HG02798 (cell line): ENCODE measurements around the gene CACTIN.

ENCODE experiments used
- ATAC-seq: cut with Tn5 transposase; IDR thresholded peaks from one replicate; pipeline ENCODE4 v1.9.1; 2021; ENCODE audit warnings: mild to moderate bottlenecking; ENCODE audit not compliant: unreplicated experiment, poor library complexity

Gene CACTIN

GRCh38 chr19:3664879-3665642 lies 38.5 kb upstream of the CACTIN start:
- ATAC-seq = no peak

- ATAC-seq = no peak
Measured at GRCh38 chr19:3663838-3664237, 37.2 kb upstream of the CACTIN start.

DNA sequence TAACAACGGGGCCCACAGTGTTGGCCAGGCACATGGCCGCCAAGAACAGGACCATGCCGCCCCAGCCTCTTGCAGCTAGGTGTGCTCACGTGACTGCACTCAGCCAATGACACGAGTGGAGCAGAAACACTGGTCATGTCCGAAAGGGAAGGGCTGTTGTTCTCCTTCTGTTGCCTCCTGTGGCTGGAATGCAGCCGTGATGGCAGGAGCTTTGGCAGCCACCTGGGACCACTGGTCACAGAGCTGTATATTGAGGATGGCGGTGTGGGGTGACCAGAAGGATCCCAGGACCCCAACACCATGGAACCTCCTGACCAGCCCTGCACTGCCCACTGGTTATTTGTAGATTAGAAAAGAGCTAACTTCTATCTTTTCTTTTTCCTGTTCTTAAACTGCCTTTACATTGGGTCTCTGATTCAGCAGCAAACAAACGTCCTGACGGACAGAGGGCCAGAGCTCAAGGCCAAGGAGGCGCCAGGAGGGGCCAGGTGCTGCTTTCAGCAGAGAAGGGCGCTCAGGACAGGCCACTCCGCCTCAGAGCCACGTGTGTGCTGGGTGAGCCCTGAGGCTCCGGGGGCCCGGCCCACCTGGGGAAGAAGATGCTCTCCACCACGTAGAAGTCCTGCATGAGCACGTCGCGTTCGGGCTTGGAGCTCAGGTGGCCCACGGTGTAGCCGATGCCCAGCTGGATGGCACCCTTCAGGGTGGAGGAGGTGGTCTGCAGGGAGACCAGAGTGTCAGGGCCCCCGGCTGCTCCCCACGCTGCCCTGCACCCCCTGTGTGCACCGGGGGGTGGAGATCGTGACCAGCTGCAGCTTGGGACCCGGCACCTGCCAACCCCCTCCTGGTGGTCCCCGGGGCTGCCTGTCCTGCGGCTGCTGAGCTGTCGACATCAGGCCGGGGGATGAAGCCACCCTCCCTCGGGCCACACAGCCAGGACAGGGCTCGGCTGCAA lies 35.0 kb upstream of the CACTIN start:
- ATAC-seq = no peak

DNA sequence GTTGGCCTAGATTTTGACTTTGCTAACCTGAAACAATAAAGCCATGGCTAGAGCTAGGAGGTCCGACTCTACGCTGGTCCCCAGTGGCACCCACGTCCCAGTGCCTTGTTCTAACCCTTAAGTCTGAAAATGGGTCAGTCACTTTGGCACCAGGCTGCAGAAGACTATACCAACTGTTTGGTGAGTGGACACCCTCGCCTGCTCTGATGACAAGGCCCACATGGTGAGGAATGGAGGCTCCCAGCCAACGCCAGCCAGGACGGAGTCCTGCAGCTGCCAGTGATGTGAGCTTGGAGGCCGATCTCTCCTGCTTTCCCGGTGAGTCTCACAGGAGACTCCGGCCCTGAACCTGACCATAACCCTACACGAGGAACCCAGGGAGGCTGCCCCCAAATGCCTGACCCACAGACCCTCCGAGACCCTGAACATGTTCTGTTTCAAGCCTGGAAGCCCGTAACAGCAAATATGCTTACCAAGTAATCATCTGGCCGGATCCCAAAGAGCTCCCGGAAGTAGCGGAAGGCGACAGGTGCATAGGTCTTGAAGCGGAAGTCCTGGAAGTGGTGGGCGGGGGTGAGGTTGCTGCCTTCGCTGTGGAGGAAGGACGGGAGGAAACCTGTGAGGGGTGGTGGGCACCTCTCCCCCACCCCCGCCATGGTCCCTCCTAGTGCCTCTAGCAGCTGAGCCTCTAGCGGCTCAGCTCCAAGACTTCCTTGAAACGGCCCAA lies 34.1 kb upstream of the CACTIN start:
- ATAC-seq = no peak

DNA sequence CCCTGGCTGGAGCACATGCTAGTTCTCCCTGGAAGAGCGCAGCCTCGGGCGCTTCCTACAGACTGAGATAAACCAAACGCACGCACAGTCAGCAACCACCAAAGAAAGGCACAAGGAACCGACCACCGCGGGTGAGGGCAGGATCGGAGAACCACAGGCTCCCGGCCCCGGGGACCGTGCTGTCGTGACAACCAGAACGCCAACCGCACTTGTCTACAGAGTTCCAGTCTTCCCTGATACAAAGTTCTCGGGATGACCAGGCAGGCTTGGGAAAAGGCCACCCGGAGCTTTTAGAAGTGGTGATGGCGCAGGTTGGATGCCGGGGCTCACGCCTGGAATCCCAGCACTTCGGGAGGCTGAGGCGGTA lies 33.1 kb upstream of the CACTIN start:
- no peak for ATAC-seq

DNA sequence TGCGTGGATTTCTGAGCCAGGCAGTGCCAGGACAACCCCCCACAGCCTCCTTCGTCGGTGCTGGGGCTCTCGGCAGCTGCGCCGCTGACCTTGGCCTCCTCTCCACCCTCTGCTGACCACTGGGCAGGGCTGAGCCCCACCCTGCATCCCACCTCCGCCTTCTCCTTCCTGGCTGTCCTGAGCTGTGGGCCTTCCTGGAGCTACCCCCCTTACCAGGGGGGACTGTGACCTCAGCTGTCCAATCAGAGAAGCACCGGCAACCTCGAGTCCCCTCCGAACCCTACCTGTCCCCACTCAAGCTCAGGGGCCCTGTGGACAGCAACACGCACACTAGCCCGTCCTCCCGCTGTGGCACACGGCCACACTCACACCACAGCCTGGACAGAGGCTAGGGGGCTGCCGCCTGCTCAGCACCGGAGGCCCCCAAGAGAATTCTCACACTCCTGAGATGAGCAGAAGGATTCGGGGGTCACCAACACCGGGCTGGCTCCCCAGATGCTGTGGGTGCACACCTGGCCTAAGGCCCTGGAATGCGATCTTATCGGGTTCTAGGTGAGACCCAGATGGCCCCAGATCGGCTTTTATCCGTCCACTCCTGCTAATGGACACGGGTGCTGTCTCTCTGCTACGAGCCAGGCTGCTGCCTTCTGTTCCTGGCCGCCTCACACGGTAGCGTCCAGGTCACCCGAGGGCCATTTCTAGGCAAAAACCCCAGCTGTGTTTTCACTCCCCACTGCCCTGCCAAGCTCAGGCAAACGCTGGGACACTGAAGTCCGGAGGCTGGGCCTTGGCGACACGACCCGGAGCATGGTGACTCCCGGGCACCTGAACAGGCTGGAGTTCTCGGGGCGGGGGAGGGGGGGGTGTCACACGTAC lies 32.5 kb upstream of the CACTIN start:
- ATAC-seq = no peak

- ATAC-seq = no peak
Measured at GRCh38 chr19:3658004-3658869, 31.6 kb upstream of the CACTIN start.

GRCh38 chr19:3657395-3657769 lies 30.8 kb upstream of the CACTIN start:
- no peak for ATAC-seq

DNA sequence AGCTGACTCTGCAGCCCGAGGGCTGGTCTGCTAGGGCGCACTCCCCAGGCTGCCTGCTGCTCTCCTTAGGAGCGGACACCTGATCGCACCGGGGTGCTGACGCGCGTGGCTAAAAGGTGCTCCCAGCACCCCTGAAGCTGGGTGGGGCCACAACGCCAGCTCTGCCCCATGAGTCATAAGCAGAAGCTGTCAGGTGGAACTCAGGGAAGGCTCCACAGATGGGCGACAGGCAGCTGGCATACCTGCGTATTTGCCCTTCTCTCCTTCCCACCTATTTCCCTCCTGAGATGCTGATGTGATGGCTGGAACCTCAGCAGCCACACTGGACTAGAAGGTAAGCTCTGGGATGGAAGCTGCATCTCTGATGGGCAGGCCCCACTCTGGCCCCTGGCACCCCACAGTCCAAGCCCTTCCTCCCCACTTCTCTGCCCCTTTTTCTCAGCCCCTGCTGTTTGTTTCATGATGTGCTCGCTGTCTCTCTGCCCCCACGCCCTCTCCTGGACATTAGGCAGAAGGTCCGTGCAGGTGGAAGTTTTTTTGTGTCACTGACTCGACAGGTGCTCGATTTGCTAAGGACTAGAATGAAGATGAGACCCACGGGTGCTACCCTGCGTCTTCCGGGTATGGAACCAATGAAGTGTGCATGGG lies 30.3 kb upstream of the CACTIN start:
- ATAC-seq = no peak

GRCh38 chr19:3656073-3656746 lies 29.6 kb upstream of the CACTIN start:
- no peak for ATAC-seq

DNA sequence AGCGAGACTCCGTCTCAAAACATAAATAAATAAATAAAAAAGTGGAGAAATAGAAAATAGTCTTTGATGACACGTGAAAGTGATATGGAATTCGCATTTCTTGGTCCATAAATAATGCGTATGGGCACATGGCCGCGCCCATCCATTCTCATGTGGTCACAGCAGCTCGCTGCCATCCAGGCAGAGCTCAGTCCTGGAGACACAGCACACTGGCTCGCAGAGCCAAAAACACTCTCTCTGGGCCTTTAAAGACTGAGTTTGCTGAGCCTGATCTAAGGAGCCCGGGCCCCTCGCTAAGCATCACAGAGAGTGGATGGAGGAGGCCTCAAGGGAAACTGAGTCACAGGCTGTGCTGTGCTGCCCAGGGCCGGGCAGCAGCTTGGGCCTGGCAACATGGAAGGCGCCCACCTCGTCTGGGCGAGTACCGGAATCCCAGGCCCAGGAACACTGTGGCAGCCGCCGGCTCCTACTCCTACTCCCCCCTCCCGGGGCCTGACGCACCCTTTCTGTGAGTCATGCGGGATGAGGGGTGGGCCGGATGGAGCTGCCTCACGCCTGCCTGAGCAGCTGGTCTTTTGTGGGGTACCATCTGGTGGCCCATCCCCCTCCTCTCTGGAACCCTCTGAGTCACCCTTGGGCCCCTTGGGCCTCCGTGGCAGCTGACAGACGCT lies 28.9 kb upstream of the CACTIN start:
- ATAC-seq = no peak

GRCh38 chr19:3653865-3654513 lies 27.4 kb upstream of the CACTIN start:
- no peak for ATAC-seq

DNA sequence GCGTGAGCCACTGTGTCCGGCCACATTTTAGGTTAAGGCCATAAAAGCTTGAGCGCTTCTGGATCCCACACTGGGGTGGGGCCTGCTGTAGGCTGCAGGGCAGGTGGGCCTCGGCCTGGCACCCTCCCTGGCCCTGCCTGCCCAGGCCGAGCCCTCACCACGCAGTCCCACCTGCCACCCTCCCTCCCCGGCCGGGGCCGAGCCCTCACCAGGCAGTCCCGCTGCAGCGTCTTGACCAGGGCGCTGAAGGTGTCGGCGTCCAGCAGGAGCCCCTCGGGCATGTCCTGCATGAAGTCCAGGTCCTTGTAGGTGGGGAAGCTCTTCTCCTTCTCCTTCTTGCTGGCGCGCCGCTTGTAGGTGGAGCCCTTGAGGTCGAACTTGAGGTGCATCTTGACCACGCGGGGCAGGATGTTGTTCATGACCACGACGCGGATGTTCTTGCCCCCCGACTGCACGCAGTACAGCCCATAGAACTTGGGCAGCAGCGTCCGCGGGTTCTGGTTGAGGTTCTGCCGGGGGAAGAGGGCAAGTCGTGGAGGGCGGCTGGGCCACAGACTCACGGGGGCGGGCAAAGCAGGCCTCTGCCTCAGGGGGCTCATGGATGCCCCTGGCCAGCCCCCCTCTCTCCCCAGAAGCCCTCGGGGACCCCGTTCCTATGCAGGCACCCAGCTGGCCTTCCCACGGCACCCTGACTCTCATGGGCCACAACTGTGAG lies 26.6 kb upstream of the CACTIN start:
- no peak for ATAC-seq

- ATAC-seq = no peak
Measured at GRCh38 chr19:3652422-3652821, 25.8 kb upstream of the CACTIN start.

GRCh38 chr19:3651684-3652083 lies 25.1 kb upstream of the CACTIN start:
- no peak for ATAC-seq

GRCh38 chr19:3649888-3650287 lies 23.3 kb upstream of the CACTIN start:
- no peak for ATAC-seq
